Natural killer cell (primary cell): ENCODE measurements around the gene ACYP2. TPM values are rescaled to one million over a fixed set of nuclear protein-coding genes. Genes with fewer than 3 reads are reported as not detected.

Source experiments
- ATAC-seq, 3 donors: fragments of 150-1000 bp in 2 of 3; fragments of 200-7000 bp in 1 of 3; cut with Tn5 transposase; 1 replicate in 1 of 3; 2 replicates in 2 of 3; pipeline ENCODE4 v1.10.0; 2021; ENCODE audit warnings: mild to moderate bottlenecking in 2 of 3, moderate library complexity in 2 of 3
- DNase-seq, 2 donors: peaks; one replicate each; pipeline versions ENCODE4 v3.0.0 to v3.0.0-alpha.2; 2013 to 2021; ENCODE audit warnings: mixed read lengths in 1 of 2
- H3K27ac ChIP-seq: one replicate; pipeline ENCODE4 v1.5.1; 2013; ENCODE audit warnings: mild to moderate bottlenecking, low read length
- H3K27me3 ChIP-seq: one replicate; pipeline ENCODE4 v1.6.1; 2013; ENCODE audit warnings: low read length; ENCODE audit not compliant: control insufficient read depth, insufficient read depth
- H3K36me3 ChIP-seq: one replicate; pipeline ENCODE4 v1.6.1; 2013; ENCODE audit warnings: low read length; ENCODE audit not compliant: control insufficient read depth, insufficient read depth
- H3K4me1 ChIP-seq: one replicate; pipeline ENCODE4 v1.6.1; 2013; ENCODE audit warnings: low read length; ENCODE audit not compliant: control insufficient read depth, insufficient read depth
- H3K4me3 ChIP-seq: one replicate; pipeline ENCODE4 v1.5.1; 2013; ENCODE audit warnings: low read length
- H3K9me3 ChIP-seq: one replicate; pipeline ENCODE4 v1.6.1; 2013; ENCODE audit warnings: low read length; ENCODE audit not compliant: control insufficient read depth, insufficient read depth
- H3K27ac Mint-ChIP-seq, 2 donors: one replicate each; pipeline ENCODE4 v1.8.0; 2022; ENCODE audit warnings: mild to moderate bottlenecking in 2 of 2, mixed read lengths in 2 of 2, moderate library complexity in 1 of 2
- H3K27me3 Mint-ChIP-seq, 2 donors: one replicate each; pipeline ENCODE4 v1.8.0; 2022; ENCODE audit warnings: low read depth in 2 of 2, mixed read lengths in 2 of 2
- H3K36me3 Mint-ChIP-seq: one replicate; pipeline ENCODE4 v1.8.0; 2022; ENCODE audit warnings: mixed read lengths
- H3K4me1 Mint-ChIP-seq, 2 donors: one replicate each; pipeline ENCODE4 v1.8.0; 2022; ENCODE audit warnings: mixed read lengths in 2 of 2
- H3K4me3 Mint-ChIP-seq: one replicate; pipeline ENCODE4 v1.8.0; 2022; ENCODE audit warnings: mild to moderate bottlenecking, moderate library complexity, mixed read lengths
- H3K9me3 Mint-ChIP-seq, 2 donors: one replicate each; pipeline ENCODE4 v1.8.0; 2022; ENCODE audit warnings: mixed read lengths in 2 of 2
- WGBS: methylation state at CpG from one replicate; pipeline ENCODE4 v1.1.7; 2013; ENCODE audit warnings: missing lambda C conversion rate; ENCODE audit not compliant: insufficient coverage; 5-methylcytosine and 5-hydroxymethylcytosine counted together
- intact Hi-C: fragments of 100-400 bp; cut with micrococcal nuclease; formaldehyde crosslinking; loops from one replicate; pipeline ENCODE4 v1.14.2; 2022
- total RNA-seq, 4 donors: library from RNA; stranded (reverse); fragments of 120-200 nt in 1 of 4; gene quantifications; one replicate each; pipeline versions ENCODE4 v1.2.3 to v1.2.4, GENCODE V29; 2013 to 2022
- TF ChIP-seq, protein P1 (sequence below): fragments of 200-600 bp; IDR thresholded peaks from one replicate; pipeline ENCODE4 v1.8.0; 2022; ENCODE audit warnings: antibody characterized with exemption

ACYP2 gene
- total RNA-seq, 3 donors from 2014 or later (not counting 1 experiment from before 2014, with no cell fraction given) = 14.3 to 18.1 (median 16.7) TPM

DNA sequence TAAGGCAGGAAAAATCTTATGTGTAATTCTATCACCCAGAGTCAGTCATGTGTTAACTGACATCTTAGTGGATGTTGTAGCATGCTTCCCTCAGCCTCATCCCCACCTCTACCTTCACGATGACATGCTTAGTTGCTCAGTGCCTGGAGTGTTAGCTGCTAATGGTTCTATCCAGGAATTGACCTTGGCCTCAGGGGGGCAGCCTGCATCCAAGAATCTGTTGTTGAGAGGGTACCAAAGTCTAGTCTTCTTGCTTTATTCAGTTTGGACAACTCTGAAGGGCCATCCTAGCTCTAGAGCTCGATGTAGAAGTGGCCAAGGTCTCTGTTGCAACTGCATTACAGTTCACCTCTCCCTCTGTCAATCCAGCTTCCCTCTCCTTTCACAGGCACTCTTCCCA, 61.2 kb downstream of the ACYP2 start:
- Histone ChIP-seq H3K4me1 (no peaks in the 10 kb centered on the region), H3K27ac (no peak overlapping the region), H3K36me3 (no peaks in the 10 kb centered on the region), H3K4me3 (no peak overlapping the region), H3K27me3 (no peaks in the 10 kb centered on the region), H3K9me3 (no peaks in the 10 kb centered on the region)
- H3K4me3 Mint-ChIP-seq = no peak overlapping the region
- ATAC-seq (no peak), DNase-seq (peak in 1 of 2 donors; percentile 3)
- H3K9me3 Mint-ChIP-seq = no peaks in the 10 kb centered on the region
- 68% methylated on average over 2 of the region's 2 CpGs for WGBS
- no peaks in the 10 kb centered on the region for H3K36me3 Mint-ChIP-seq
- H3K27ac Mint-ChIP-seq = no peak overlapping the region
- intact Hi-C loops = no loop called here
- no peaks in the 10 kb centered on the region for H3K4me1 Mint-ChIP-seq
- no peaks in the 10 kb centered on the region for H3K27me3 Mint-ChIP-seq
- TF ChIP-seq, protein P1, sequence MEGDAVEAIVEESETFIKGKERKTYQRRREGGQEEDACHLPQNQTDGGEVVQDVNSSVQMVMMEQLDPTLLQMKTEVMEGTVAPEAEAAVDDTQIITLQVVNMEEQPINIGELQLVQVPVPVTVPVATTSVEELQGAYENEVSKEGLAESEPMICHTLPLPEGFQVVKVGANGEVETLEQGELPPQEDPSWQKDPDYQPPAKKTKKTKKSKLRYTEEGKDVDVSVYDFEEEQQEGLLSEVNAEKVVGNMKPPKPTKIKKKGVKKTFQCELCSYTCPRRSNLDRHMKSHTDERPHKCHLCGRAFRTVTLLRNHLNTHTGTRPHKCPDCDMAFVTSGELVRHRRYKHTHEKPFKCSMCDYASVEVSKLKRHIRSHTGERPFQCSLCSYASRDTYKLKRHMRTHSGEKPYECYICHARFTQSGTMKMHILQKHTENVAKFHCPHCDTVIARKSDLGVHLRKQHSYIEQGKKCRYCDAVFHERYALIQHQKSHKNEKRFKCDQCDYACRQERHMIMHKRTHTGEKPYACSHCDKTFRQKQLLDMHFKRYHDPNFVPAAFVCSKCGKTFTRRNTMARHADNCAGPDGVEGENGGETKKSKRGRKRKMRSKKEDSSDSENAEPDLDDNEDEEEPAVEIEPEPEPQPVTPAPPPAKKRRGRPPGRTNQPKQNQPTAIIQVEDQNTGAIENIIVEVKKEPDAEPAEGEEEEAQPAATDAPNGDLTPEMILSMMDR = no peak

DNA sequence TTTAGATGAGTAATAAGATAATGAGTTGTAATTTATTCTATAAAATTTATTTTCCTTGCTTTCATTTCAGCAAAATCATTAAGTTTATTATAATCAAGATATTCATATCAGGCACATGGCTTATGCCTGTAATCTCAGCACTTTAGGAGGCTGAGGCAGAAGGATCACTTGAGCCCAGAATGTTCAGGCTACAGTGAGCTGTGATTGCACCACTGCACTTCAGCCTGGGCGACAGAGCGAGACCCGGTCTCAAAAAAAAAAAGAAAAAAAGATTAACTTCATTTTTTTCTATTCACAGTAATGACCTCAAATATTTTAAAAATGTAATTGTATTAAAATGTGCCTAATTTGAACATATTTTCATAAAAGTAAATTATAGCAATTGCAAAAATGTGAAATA, 67.9 kb downstream of the ACYP2 start:
- H3K9me3 ChIP-seq = no peaks in the 10 kb centered on the region
- H3K4me1 ChIP-seq = no peaks in the 10 kb centered on the region
- intact Hi-C loops = no loop called here
- Mint-ChIP-seq H3K27me3 (no peaks in the 10 kb centered on the region), H3K4me3 (no peak overlapping the region), H3K36me3 (no peaks in the 10 kb centered on the region), H3K9me3 (no peaks in the 10 kb centered on the region), H3K27ac (no peak overlapping the region), H3K4me1 (no peaks in the 10 kb centered on the region)
- no peak overlapping the region for H3K4me3 ChIP-seq
- TF ChIP-seq, protein P1 = no peak
- DNase-seq (no peak), ATAC-seq (no peak)
- no peak overlapping the region for H3K27ac ChIP-seq
- WGBS = 94% methylated on average over 3 of the region's 3 CpGs
- no peaks in the 10 kb centered on the region for H3K27me3 ChIP-seq
- no peaks in the 10 kb centered on the region for H3K36me3 ChIP-seq

DNA sequence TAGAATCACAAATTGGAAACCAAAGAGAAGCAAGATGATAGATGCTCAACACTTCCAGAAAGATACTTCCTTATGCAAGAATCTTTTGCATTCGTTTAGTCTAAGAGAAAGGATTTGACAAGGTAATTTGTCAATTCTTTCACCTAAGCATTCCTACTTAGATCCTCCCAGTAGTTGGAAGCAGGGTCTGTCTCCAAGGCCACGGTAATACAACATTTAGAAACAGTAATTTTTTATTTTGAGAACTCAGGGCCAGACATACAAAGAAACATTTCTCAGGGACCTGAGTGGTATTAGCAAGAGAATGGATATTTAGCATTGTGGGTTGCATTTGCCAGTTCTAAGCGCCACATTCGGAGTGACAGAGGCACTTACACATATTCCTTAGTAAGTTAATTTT, 68.6 kb downstream of the ACYP2 start:
- H3K27me3 ChIP-seq = no peaks in the 10 kb centered on the region
- Mint-ChIP-seq H3K4me3 (no peak overlapping the region), H3K27me3 (no peaks in the 10 kb centered on the region), H3K9me3 (no peaks in the 10 kb centered on the region), H3K27ac (no peak overlapping the region), H3K4me1 (no peaks in the 10 kb centered on the region), H3K36me3 (no peaks in the 10 kb centered on the region)
- no peaks in the 10 kb centered on the region for H3K4me1 ChIP-seq
- intact Hi-C loops = no loop called here
- no peak overlapping the region for H3K4me3 ChIP-seq
- ATAC-seq (no peak), DNase-seq (no peak)
- 100% methylated on average over 3 of the region's 4 CpGs for WGBS
- TF ChIP-seq, protein P1 = no peak
- H3K27ac ChIP-seq = no peak overlapping the region
- no peaks in the 10 kb centered on the region for H3K36me3 ChIP-seq
- H3K9me3 ChIP-seq = no peaks in the 10 kb centered on the region

DNA sequence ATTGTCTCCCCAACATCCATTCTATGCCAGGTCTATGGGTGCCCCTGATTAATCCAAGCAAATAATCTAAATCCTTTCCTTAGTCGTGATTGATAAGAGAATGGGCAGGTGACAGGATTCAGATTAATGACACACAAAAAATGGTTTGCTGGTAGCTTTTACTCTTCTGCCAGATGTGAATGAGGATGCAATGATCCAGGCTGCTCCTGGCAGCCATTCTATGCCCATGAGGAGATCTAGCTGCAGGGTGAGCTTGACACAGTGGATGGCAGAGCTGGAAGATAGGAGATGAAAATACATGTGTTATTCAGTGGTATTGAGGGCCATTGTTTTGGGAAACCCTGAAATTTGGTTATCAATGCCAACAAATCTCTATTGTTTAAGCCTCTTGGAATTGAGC, 69.7 kb downstream of the ACYP2 start:
- intact Hi-C loops = no loop called here
- Histone ChIP-seq H3K9me3 (no peaks in the 10 kb centered on the region), H3K27me3 (no peaks in the 10 kb centered on the region), H3K36me3 (no peaks in the 10 kb centered on the region), H3K4me3 (no peak overlapping the region), H3K4me1 (no peaks in the 10 kb centered on the region), H3K27ac (no peak overlapping the region)
- no peaks in the 10 kb centered on the region for H3K4me1 Mint-ChIP-seq
- no peaks in the 10 kb centered on the region for H3K9me3 Mint-ChIP-seq
- TF ChIP-seq, protein P1 = no peak
- H3K27me3 Mint-ChIP-seq = no peaks in the 10 kb centered on the region
- 89% methylated on average over 1 of the region's 1 CpG for WGBS
- no peak for ATAC-seq
- H3K4me3 Mint-ChIP-seq = no peak overlapping the region
- no peaks in the 10 kb centered on the region for H3K36me3 Mint-ChIP-seq
- H3K27ac Mint-ChIP-seq = no peak overlapping the region
- DNase-seq = no peak
